HuH-7 (cell line): ENCODE results near the gene ST7.
A peak's percentile ranks its signal among the peaks of the same experiment; 100 is the strongest.
"Not testable (repeated sequence)": the region's sequence is repeated elsewhere in the genome, so short reads cannot be mapped to it uniquely, and the experiment has no call there.

ENCODE experiments used
- DNase-seq: peaks from one replicate; pipeline ENCODE4 v3.0.0; 2011; ENCODE audit warnings: low spot score

ST7 gene, protein sequence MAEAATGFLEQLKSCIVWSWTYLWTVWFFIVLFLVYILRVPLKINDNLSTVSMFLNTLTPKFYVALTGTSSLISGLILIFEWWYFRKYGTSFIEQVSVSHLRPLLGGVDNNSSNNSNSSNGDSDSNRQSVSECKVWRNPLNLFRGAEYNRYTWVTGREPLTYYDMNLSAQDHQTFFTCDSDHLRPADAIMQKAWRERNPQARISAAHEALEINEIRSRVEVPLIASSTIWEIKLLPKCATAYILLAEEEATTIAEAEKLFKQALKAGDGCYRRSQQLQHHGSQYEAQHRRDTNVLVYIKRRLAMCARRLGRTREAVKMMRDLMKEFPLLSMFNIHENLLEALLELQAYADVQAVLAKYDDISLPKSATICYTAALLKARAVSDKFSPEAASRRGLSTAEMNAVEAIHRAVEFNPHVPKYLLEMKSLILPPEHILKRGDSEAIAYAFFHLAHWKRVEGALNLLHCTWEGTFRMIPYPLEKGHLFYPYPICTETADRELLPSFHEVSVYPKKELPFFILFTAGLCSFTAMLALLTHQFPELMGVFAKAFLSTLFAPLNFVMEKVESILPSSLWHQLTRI

GRCh38 chr7:116953372-116953905 lies at the start of gene ST7:
ST7 (plus strand) TSS chr7:116953501; CDS start chr7:116953541, 40 bp downstream.
- DNase-seq: peak; percentile 47

DNA sequence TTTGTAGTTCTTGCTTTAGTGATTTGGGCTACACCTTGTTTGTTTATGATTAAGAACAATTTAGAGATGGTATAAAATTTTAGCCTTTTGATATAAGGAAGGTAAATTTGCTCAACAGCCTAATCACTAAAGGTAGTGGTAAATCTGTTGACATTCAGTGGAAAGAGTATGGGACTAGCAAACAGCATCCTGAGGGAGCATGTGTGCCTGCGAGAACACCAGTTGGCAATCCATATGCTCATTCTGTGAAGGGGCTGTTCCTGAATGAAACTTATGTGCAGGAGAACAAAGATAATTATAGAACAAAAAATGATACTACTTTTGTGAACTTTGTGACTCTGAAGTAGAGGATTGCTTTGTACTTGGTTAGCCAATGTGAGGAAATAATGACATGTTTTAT lies 46.9 kb upstream of the ST7 start:
- no peak for DNase-seq

DNA sequence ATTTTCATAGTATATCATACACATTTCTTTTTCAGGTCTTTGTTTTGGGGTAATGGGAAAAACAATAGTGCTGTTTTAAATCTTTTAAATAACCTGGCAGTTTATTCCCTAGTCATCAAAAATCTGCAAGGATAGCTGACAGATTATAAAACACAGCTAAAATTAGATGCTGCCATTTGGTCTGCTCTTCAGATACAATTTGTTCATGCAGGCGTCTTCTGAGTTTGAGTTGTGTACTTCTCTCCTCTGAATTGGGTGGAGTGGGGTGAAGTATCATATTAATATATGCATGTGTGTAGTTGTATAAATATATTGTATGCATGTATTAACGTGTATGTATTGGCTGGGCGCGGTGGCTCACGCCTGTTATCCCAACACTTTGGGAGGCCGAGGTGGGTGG lies 42.9 kb upstream of the ST7 start:
- no peak for DNase-seq

DNA sequence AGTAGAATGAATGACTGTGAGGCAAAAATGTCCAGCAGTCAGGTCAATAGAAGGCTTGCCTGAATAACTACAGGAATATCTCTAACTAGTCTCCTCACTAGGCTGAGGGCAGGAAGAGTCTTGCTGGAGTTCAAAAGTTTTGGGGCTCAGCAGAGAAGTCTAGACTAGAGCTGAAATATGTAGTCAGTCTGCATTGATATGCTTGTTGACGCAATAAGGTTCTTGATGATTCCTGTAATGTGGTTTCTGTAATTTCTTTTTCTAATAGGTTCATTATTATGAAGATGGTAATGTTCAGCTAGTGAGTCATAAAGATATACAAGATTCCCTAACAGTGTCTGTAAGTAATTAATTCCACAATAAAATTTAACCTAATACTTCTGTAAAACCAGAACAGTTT lies 41.5 kb upstream of the ST7 start:
- DNase-seq: no peak

GRCh38 chr7:116912269-116912909 lies 40.9 kb upstream of the ST7 start:
- no peak for DNase-seq

DNA sequence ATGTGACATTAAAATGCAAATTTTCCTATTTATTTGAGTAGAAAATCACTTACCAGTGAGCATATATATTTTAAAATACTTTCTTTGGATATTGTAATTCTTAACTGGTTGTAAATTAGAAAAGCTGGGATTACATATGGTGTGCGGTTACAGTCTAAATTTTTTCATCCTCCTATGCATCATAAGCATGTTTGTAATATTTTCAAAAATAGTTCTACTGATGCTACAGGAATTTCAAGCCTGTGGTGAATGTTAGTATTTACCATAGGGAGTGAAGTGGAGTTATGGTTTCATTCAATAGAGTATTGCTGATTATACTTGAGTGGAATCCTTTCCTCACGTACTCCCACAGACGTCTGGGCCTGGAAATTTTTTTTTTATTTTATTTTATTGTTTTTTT lies 34.6 kb upstream of the ST7 start:
- DNase-seq: no peak

GRCh38 chr7:116920359-116920758 lies 32.9 kb upstream of the ST7 start:
- DNase-seq: no peak

- no peak for DNase-seq
These were observed 30.8 kb upstream of the ST7 start for GRCh38 chr7:116922545-116922944.

DNA sequence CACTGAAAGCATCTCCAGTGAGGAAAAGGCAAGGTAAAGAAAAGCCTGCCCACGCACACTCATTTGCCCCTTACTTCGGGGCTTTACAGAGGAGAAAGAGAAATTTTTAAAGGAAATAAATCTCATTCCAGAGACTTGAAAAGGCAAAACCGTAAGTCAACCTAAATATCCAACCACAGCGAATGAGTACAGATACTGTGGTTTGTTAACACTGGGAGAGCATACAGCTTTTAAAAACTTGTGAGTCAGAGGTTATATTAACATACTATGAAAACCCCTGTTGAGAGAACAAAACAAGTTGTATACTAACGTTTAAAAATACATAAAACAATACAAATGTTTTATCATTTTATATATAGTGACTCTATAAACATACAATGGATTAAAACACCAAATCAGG lies 28.6 kb upstream of the ST7 start:
- DNase-seq: no peak

- DNase-seq: no peak
These were observed 24.3 kb upstream of the ST7 start for GRCh38 chr7:116929021-116929420.

- DNase-seq: peak; percentile 59
These were observed 23.1 kb upstream of the ST7 start for GRCh38 chr7:116929914-116930913.

GRCh38 chr7:116932566-116932965 lies 20.7 kb upstream of the ST7 start:
- no peak for DNase-seq

- DNase-seq: no peak
These were observed 19.8 kb upstream of the ST7 start for GRCh38 chr7:116933465-116933864.

GRCh38 chr7:116934580-116934979 lies 18.7 kb upstream of the ST7 start:
- no peak for DNase-seq

- DNase-seq: not testable (repeated sequence)
These were observed 16.5 kb upstream of the ST7 start for GRCh38 chr7:116936844-116937243.

GRCh38 chr7:116938678-116939077 lies 14.6 kb upstream of the ST7 start:
- no peak for DNase-seq

DNA sequence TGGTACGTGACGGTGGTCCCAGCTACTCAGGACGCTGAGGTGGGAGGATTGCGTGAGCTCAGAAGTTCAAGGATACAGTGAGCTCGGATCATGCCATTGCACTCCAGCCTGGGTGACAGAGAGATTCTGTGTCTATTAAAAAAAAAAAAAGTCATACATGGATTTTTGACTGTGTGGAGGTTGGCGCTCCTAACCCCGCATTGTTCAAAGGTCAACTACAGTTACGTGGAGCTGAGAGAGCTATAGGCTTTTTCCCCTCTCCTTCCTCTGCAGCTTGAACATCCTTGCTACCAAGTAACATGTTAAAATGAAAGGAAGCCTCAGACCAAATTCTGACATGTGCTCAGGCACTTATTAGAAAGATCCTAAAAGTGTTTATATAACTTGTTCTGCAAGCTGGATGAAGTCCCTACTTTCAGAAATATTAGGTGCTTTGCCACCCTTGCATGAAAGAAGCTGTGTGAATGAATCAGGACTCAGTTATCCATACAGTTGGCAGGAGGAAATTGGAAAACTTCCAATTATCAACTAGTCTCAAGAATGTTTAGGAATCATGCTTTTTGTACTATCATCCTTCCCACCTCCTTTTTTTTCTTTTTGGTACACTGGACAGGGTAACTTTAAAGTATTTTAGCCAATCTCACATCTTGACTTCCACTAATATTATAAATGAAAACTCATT lies 12.5 kb upstream of the ST7 start:
- no peak for DNase-seq

GRCh38 chr7:116942504-116942903 lies 10.8 kb upstream of the ST7 start:
- no peak for DNase-seq

DNA sequence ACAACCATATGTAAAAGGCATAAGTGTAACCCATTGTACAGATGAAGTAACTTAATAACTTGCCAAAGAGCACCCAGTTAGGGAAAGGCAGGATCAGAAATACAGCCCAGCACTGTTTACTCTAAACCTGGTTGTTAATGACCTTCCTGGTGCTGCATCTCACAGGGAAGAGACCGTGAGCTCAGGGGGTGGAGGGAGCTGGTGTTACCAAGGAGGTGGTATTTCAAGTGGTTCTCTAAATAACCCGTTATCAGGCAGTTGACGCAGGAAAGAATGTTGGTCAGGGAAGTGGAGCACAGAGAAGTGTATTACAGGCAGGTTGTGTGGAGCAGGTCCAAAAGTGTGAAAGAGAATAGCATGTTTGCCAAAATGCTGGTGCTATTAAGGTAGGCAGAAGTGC lies 4.4 kb upstream of the ST7 start:
- no peak for DNase-seq

- DNase-seq: no peak
These were observed 3.1 kb upstream of the ST7 start for GRCh38 chr7:116949941-116950801.
